Endothelial cell of umbilical vein (primary cell): ENCODE results near the gene IQCH. TPM values are rescaled to one million over a fixed set of nuclear protein-coding genes. Genes with fewer than 3 reads are reported as not detected.

Source experiments
- BruUV-seq: library from RNA; stranded (reverse); fragments of 400-500 nt; replicated peaks from 2 replicates; lab custom pipeline; 2021; lab: Mats Ljungman, UMichigan
- CTCF ChIA-PET: fragments of 300-600, 350-600 bp; sonication (Branson Sonifier 250); formaldehyde crosslinking; loops from one replicate; lab custom pipeline; 2021; ENCODE audit warnings: antibody characterized with exemption, inconsistent platforms; lab: Charles Lee
- POLR2A ChIA-PET: fragments of 300-600, 350-600 bp; sonication (Branson Sonifier 250); formaldehyde crosslinking; loops from one replicate; lab custom pipeline; 2021; ENCODE audit warnings: antibody characterized with exemption, inconsistent platforms; lab: Charles Lee
- DNase-seq: peaks from one replicate; pipeline ENCODE4 v3.0.0-alpha.2; 2011; ENCODE audit warnings: low read depth, low spot score
- FAIRE-seq: peaks from 2 replicates; lab custom pipeline; 2011; peaks lifted over from hg19 to GRCh38; lab: Jason Lieb, UNC
- H2AFZ ChIP-seq: 2 replicates; pipeline ENCODE4 v1.6.0; 2012; ENCODE audit warnings: low read depth, low read length, control low read depth, inconsistent platforms
- H3K27ac ChIP-seq: 2 replicates; pipeline ENCODE4 v1.5.1; 2011; ENCODE audit warnings: low read depth, mild to moderate bottlenecking, control low read depth, low read length, moderate library complexity; ENCODE audit not compliant: insufficient read depth
- H3K27me3 ChIP-seq, 2 experiments: 2 replicates each; pipeline versions ENCODE4 v1.6.0 to v1.6.1; 2011; ENCODE audit warnings: low read length in 2 of 2, mixed read lengths in 1 of 2; ENCODE audit not compliant: control insufficient read depth in 2 of 2, insufficient read depth in 2 of 2
- H3K36me3 ChIP-seq, 2 experiments: 2 replicates in 1 of 2; 3 replicates in 1 of 2; pipeline ENCODE4 v1.5.1; 2011; ENCODE audit warnings: low read length in 2 of 2, mild to moderate bottlenecking in 1 of 2, moderate library complexity in 1 of 2; ENCODE audit not compliant: control insufficient read depth in 2 of 2, insufficient read depth in 2 of 2; ENCODE audit errors: extremely low read depth in 1 of 2
- H3K4me1 ChIP-seq: 3 replicates; pipeline ENCODE4 v1.5.1; 2011; ENCODE audit warnings: mild to moderate bottlenecking, low read length; ENCODE audit not compliant: control insufficient read depth, insufficient read depth; ENCODE audit errors: extremely low read depth
- H3K4me2 ChIP-seq: 2 replicates; pipeline ENCODE4 v1.6.1; 2011; ENCODE audit warnings: low read length, control low read depth, mixed read lengths; ENCODE audit not compliant: insufficient read depth
- H3K4me3 ChIP-seq, 3 experiments: fragments of 200-600 bp in 1 of 3; sonication (generic), shearing (Covaris generic) in 1 of 3; replicated peaks in 1 of 3; 2 replicates each; pipeline ENCODE4 v1.5.1; 2011 to 2016; ENCODE audit warnings: control low read depth in 3 of 3, low read length in 3 of 3, mild to moderate bottlenecking in 2 of 3, inconsistent platforms in 1 of 3, low read depth in 1 of 3, moderate library complexity in 1 of 3; ENCODE audit not compliant: insufficient read depth in 1 of 3
- H3K79me2 ChIP-seq: 2 replicates; pipeline ENCODE4 v1.6.0; 2012; ENCODE audit warnings: low read length, inconsistent platforms; ENCODE audit not compliant: control insufficient read depth, insufficient read depth
- H3K9ac ChIP-seq: replicated peaks from 2 replicates; pipeline ENCODE3; 2011; ENCODE audit warnings: low read length, control low read depth; ENCODE audit not compliant: insufficient read depth; ENCODE audit errors: extremely low read depth
- H3K9me1 ChIP-seq: replicated peaks from 3 replicates; pipeline ENCODE4 v1.6.0; 2011; ENCODE audit warnings: mild to moderate bottlenecking, low read length; ENCODE audit not compliant: control insufficient read depth, insufficient read depth; ENCODE audit errors: extremely low read depth
- H3K9me3 ChIP-seq: replicated peaks from 2 replicates; pipeline ENCODE4 v1.5.1; 2012; ENCODE audit warnings: low read length, inconsistent platforms; ENCODE audit not compliant: control insufficient read depth, insufficient read depth
- H4K20me1 ChIP-seq: replicated peaks from 2 replicates; pipeline ENCODE3; 2011; ENCODE audit warnings: mild to moderate bottlenecking, low read length; ENCODE audit not compliant: control insufficient read depth, insufficient read depth; ENCODE audit errors: extremely low read depth
- EZH2 ChIP-seq: IDR thresholded peaks from 2 replicates; pipeline ENCODE4 v1.6.1; 2012; ENCODE audit warnings: borderline replicate concordance, low read depth, mild to moderate bottlenecking, moderate library complexity, low read length, inconsistent platforms; ENCODE audit not compliant: severe bottlenecking
- FOS ChIP-seq: IDR thresholded peaks from 2 replicates; pipeline ENCODE4 v1.6.1; 2011; ENCODE audit warnings: mild to moderate bottlenecking, low read length, moderate library complexity, borderline replicate concordance; ENCODE audit not compliant: insufficient read depth
- GATA2 ChIP-seq: IDR thresholded peaks from 2 replicates; pipeline ENCODE4 v1.7.0; 2011; ENCODE audit warnings: low read depth, mild to moderate bottlenecking, moderate library complexity, mixed read lengths, low read length; ENCODE audit not compliant: insufficient read length, insufficient read depth
- JUN ChIP-seq: IDR thresholded peaks from 2 replicates; pipeline ENCODE4 v1.6.1; 2011; ENCODE audit warnings: borderline replicate concordance, low read depth; ENCODE audit not compliant: insufficient read length, insufficient read depth
- MYC ChIP-seq: IDR thresholded peaks from one replicate; pipeline ENCODE4 v1.6.1; 2011; ENCODE audit warnings: mild to moderate bottlenecking, low read depth, low read length
- POLR2A ChIP-seq: IDR thresholded peaks from 2 replicates; pipeline ENCODE4 v1.6.1; 2012; ENCODE audit warnings: low read depth, mild to moderate bottlenecking, control low read depth, low read length
- POLR2AphosphoS5 ChIP-seq: IDR thresholded peaks from 2 replicates; pipeline ENCODE4 v1.6.1; 2012; ENCODE audit warnings: low read depth, mild to moderate bottlenecking, control low read depth, low read length, moderate library complexity; ENCODE audit not compliant: insufficient read depth
- dilution Hi-C: fragments of 300-500 bp; cut with MboI; formaldehyde crosslinking; loops from one replicate; pipeline ENCODE4 v1.15.0; 2019; ENCODE audit warnings: low sequenced_read_pairs; ENCODE audit not compliant: extremely low pct_ligation_motif_present
- intact Hi-C: fragments of 100-400 bp; cut with micrococcal nuclease; formaldehyde crosslinking; loops from one replicate; pipeline ENCODE4 v1.10.0; 2022
- polyA plus RNA-seq, 4 experiments: library from polyadenylated mRNA; depleted of rRNA in 3 of 4; stranded (reverse) in 3 of 4; unstranded in 1 of 4; fragments of >200 nt; gene quantifications; 2 replicates each; pipeline versions ENCODE4 v1.2.1 to v1.2.3, GENCODE V29; 2011 to 2012; ENCODE audit warnings: missing spikeins in 1 of 4
- total RNA-seq: library from RNA; stranded (reverse); gene quantifications from 2 replicates; pipeline ENCODE4 v1.2.3, GENCODE V29; 2021
- TF ChIP-seq, protein P1 (sequence below): IDR thresholded peaks from 2 replicates; pipeline ENCODE4 v1.6.1; 2011; ENCODE audit not compliant: insufficient read depth, insufficient read length
- TF ChIP-seq, protein P2 (sequence below), 2 donors: IDR thresholded peaks; 1 replicate in 1 of 2; 2 replicates in 1 of 2; pipeline ENCODE4 v1.5.1; 2011; ENCODE audit warnings: low read length in 2 of 2, mild to moderate bottlenecking in 2 of 2, moderate library complexity in 2 of 2, control low read depth in 1 of 2, inconsistent platforms in 1 of 2, low read depth in 1 of 2; ENCODE audit not compliant: insufficient read depth in 1 of 2; ENCODE audit errors: extremely low read depth in 1 of 2

IQCH gene
- total and polyA plus RNA-seq, 2 donors (not counting 3 experiments of a cell fraction or from before 2014, with no cell fraction given) = 0.29 to 0.51 TPM

DNA sequence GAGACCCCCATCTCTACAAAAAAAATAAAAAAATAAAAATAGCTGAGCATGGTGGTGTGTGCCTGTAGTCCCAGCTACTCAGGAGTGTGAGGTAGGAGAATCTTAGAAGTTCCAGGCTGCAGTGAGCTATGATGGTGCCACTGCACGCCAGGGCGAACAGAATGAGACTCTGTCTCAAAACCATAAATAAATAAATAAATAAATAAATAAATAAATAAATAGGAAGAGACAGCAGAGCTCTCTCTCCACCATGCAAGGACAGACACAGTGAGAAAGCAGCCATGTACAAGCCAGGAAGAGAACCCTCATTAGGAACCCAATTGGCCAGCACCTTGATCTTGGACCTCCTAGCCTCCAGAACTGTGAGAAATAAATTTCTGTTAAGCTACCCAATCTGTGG is 261.0 kb downstream of the IQCH start:
- Histone ChIP-seq H3K9ac (no peak overlapping the region), H2AFZ (no peak overlapping the region), H3K4me1 (peaks cover 3% of the 10 kb centered on the region), H3K79me2 (no peaks in the 10 kb centered on the region), H3K4me2 (no peak overlapping the region), H3K4me3 (no peak overlapping the region), H3K9me1 (no peaks in the 10 kb centered on the region), H3K9me3 (no peaks in the 10 kb centered on the region), H4K20me1 (no peaks in the 10 kb centered on the region), H3K27me3 (no peaks in the 10 kb centered on the region), H3K27ac (no peak overlapping the region), H3K36me3 (no peaks in the 10 kb centered on the region)
- intact Hi-C loops = no loop called here
- FAIRE-seq (no peak), DNase-seq (no peak)
- dilution Hi-C loops = no loop called here
- POLR2A ChIA-PET = no interaction called here
- no peak for TF ChIP-seq POLR2A
- TF ChIP-seq POLR2AphosphoS5 = no peak
- TF ChIP-seq, protein P1, sequence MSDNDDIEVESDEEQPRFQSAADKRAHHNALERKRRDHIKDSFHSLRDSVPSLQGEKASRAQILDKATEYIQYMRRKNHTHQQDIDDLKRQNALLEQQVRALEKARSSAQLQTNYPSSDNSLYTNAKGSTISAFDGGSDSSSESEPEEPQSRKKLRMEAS = no peak
- no peak for TF ChIP-seq GATA2
- no peak for TF ChIP-seq MYC
- TF ChIP-seq EZH2 = no peak
- TF ChIP-seq, protein P2, sequence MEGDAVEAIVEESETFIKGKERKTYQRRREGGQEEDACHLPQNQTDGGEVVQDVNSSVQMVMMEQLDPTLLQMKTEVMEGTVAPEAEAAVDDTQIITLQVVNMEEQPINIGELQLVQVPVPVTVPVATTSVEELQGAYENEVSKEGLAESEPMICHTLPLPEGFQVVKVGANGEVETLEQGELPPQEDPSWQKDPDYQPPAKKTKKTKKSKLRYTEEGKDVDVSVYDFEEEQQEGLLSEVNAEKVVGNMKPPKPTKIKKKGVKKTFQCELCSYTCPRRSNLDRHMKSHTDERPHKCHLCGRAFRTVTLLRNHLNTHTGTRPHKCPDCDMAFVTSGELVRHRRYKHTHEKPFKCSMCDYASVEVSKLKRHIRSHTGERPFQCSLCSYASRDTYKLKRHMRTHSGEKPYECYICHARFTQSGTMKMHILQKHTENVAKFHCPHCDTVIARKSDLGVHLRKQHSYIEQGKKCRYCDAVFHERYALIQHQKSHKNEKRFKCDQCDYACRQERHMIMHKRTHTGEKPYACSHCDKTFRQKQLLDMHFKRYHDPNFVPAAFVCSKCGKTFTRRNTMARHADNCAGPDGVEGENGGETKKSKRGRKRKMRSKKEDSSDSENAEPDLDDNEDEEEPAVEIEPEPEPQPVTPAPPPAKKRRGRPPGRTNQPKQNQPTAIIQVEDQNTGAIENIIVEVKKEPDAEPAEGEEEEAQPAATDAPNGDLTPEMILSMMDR (IDR thresholded peaks at IDR 0.05; ENCODE audit: extremely low read depth in 1 of 2, insufficient read depth in 1 of 2, low read depth in 1 of 2, low read length in 2 of 2) = no peak
- TF ChIP-seq FOS = no peak
- TF ChIP-seq JUN = no peak
- BruUV-seq = no TSS peak
- CTCF ChIA-PET = no interaction called here
